NCI-H82 (cell line): ENCODE results near the gene RFX3.

Experiments used
- DNase-seq: peaks from one replicate; lab custom pipeline; 2025; lab: John Stamatoyannopoulos, UW

RFX3 gene

DNA sequence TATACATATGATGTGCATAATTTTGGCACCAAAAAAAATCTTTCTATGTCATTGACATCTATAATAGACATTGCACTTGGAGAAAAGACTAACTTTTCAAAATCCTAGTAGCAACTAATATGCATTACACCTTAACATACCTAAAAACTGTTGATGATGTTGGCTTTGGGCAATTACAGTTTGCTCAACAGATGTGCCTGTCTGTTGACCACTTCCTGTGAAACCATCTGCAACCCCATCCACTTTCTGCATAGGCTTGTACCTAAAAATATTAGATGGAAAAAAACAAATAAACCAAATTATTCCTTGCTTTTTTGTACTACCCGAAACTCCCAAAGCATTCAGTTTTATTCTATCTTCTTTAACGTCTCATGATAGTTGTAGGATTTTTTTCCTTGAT, 248.6 kb downstream of the RFX3 start:
- DNase-seq = no peak

DNA sequence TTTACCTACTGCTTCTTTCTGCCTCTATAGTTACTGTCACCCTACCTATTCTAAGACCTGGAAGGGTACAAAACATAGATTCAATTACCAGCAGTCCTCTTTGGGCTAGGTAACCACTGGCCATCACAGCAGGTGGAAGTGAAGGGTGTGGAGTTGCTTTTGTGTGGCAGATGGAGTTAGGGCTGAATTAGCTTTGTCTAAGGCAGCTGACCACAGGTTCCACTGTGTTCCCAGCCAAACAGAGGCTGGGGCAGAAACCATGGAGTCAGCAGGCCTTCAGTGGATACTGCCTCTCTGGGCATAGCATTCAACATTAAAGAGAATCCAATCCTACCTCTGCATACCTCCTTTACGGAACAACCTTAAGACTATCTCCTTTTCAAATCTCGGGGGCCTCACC, 254.2 kb downstream of the RFX3 start:
- no peak for DNase-seq

DNA sequence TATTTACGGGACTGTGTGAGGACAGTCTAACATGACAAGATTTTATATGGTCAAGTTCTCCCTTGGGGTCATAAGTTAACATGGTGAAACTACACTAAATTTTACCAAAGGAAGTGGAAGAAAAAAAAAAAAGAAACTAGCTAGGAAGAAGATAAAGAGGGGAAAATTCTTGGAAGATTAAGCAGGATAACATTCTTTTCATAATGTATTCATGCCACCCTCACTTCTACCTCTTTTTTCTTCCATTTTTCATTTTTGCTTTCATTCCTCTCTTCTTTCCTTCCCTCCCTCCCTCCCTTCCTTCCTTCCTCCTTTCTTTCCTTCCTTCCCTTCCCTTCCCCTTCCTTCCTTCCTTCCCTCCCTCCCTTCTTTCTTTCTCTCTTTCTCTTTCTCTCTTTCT, 254.6 kb downstream of the RFX3 start:
- no peak for DNase-seq

DNA sequence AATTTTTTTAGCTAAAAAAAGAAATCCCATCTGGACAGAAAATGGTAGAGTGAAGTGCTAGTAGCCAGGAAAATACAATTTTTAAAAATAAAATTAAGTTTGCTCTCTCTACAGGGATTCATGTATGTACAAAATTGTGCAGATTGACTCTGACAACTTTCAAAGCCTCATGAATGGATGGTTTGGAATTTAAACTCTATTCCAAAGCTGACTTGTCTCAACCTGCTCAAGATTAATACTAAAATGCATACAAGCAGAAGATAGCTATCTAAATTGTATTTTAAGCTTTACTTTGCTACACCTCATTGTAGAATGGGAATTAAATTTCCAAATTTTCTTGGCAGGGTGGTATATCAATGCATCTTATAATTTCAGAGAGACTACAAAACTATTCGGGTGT, 257.6 kb downstream of the RFX3 start:
- no peak for DNase-seq

DNA sequence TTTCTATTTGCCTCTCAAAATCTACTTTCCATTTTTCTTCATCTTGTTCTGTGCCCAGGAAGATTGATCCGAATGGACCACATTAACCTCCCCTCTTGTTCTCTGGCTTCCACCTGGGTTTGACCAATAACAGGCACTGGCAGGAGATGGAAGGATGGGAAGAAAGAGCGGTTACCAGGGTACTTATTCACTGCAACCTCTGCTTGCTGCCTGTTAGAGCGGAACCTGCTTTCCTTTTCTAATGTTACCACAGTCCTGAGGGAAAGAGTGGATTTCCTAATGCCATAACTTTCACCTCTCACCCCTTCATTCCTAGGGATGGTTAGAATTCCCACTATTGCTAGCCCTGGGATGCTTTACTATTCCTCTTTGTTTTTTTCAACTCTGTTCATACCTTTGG, 262.1 kb downstream of the RFX3 start:
- no peak for DNase-seq

DNA sequence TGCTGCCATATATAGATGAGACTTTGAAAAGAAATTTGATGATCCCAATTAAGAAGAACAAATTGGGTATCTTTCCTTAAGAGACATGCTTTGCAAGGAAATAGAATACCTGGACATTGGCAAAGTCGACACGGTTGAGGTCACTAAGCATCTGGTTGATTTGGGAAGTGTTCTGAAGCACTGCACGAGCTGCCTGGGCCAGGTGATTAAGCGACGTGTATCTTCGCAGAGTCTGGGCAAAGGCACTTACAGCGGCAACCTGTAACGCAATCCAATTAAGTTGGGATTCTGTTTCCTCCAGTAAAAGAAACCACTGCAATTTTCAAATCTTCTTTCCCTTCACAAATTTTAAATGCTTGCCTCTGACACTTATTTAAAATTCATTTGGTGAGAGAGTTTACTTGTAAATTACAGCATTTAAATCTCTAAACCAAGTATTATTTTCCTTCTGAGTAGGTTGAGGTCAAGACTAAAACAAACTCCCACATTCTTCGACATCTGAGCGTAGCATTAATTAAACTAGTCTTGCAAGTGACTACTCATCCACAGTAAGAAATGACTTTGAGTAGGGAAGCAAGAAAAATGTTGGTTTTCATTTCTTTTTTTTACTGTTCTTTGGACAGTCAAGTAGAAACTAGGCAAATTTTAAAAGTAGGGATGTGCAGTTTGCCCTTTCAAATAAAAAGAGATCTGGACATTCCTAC, 262.8 kb downstream of the RFX3 start:
- peak; percentile 61 for DNase-seq

DNA sequence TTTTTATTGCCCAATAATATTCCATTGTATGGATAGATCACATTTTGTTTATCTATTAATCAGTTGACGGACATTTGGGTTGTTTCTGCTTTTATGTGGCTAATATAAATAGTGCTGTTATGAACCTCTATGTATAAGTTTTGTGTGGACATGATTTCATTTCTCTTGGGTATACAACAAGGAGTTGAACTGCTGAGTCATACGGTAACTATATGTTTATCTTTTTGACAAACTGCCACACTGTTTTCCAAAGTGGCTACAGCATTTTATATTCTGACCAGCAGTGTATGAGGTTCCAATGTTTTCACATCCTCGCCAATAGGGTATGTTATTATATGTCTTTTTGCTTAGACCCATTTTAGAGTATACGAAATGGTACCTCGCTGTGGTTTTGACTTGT, 264.3 kb downstream of the RFX3 start:
- DNase-seq = no peak

DNA sequence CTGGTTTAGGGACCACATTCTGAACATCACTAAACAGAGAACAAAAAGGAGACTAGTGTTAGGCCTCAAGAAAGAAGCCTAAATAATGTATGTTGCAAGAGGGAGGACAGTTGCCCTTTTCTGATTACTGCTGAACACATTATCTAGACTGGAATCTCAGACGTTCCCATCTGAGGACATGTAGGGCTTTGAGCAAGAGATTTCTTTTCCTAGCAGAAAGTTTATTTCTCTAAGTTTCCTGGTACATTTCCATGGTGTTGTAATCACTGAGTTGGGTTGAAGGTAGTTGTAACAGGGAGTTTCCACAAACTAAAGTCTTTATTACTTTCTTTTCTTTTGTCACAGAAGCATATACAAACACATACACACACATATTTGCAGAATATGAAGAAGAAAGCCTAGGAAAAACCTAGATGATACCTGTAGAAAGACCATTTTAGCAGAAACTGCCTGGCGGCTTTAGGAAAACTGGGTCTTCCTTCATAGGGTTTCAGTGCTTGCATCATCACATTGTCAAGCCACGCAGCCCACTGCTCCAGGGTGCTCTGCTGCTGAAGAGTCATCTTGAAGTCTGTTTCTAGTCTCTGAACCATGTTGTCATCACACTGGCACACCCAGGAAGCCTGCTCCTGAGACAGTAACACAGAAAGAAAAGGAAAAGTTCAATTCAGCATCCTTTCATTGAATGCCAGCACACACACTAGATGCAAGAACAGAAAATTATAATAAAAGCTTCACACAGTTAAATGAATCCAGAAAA, 269.1 kb downstream of the RFX3 start:
- no peak for DNase-seq

DNA sequence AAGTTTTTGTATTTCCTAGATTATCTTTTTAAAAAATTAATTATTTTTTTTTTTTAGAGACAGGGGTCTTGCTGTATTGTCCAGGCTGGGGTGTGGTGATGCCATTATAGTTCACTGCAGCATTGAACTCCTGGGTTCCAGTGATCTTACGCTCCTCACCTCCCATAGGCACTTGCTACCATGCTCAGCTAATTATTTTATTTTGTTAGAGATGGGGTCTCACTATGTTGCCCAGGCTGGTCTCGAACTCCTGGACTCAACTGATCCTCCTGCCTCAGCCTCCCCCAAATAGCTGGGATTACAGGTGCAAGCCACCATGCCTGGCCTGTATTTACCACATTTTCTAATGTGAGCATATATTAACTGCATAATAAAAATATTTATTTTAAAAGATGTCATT, 274.5 kb downstream of the RFX3 start:
- no peak for DNase-seq

DNA sequence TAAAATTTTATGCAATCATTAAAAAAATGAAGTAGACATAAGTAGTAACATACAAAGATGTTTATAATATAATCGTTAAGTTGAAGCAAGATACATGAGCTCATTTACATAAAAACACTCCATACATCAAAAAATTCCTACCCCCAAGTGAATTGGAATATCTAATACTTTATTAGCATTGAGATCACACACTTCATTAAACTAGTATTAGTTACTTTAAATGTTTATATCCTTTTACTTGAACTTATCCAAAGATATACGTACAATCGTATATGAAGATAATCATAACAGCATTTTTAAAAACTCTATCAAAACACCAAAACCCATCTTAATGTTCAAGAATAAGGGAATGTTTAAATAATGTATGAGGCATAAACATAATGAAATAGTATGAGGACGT, 275.1 kb downstream of the RFX3 start:
- DNase-seq = no peak

DNA sequence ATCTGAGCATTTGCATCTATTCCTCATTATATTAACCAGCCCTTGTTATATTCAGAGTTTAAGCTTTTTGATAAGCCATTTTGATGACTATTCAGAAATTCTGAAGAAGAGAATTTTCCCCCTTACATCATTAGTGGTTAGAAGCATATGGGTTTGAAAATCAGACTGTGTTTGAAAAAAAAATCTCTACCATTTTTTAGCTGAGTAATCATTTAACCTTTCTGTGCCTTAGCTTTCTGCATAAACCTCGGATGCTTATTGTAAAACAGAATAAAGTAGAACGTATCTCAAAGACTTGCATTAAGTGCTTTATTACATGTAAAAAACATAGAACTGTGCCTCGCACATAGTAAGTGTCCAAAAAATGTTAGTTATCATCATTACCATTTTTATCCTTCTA, 278.6 kb downstream of the RFX3 start:
- no peak for DNase-seq

DNA sequence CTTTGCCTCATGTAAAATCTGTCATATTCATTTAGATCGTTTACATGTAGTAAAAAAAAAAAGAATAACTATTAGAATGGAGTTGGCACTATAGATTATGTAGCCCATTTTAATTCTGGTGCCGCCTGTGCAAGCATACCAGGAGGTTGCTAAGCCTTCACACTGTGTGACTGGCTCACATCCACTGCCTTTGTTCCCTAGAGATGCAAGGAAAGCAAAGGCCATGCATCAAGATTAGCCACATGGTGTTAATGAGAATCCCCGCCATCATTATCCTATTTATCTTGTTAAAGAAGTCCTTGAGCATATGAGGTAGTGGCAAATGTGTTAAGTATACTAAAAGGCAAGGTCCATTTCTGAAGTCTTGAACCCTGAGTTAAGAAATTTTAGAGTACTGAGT, 279.6 kb downstream of the RFX3 start:
- peak; percentile 96 for DNase-seq

DNA sequence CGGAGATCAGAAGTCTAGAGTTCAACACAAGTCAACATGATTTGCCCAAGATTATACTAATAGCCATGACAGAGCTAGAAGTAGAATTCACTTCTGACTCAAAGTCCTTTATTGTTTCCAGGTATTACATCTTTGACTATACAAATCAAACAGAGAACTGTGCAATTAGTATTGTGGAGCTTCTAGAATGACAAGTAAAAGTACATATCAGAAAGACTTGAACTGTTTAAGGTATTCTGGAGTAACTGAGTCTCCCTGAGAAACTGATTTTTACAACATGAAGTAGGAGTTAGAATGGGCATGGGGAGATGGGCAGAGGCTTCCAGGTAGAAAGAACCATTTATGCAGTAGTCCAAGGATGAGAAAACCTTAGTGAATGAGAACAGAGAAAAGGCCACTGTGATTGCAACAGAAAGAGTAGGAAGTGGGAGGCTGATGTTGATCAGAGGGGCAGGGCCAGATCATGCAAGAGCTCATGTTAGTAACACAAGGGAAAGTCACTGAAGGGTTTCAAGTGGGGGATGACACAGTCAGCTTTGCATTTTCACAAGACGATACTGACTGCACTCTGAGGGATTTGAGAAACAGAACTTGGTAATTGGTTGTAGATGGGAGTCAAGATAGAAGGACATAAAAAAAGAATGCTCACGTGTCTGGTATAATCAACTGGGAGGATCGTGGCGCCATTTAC, 280.7 kb downstream of the RFX3 start:
- no peak for DNase-seq

DNA sequence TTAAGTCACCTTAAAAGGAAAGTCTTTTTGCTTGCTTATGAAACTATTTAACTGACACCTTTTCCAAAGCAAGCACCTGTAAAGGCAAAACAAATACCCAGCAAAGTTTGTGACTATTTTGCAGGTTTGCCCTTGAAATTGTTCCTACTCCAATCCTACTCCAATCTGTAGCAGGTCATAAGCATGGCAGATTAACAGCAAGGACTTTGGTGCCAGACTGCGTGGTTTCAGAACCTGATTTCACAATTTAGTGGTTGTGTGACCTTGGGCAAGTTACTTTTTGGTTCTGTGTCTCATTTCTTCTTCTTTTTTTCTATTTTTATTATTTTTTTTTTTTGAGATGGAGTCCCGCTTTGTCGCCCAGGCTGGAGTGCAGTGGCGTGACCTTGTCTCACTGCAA, 282.1 kb downstream of the RFX3 start:
- DNase-seq = no peak

DNA sequence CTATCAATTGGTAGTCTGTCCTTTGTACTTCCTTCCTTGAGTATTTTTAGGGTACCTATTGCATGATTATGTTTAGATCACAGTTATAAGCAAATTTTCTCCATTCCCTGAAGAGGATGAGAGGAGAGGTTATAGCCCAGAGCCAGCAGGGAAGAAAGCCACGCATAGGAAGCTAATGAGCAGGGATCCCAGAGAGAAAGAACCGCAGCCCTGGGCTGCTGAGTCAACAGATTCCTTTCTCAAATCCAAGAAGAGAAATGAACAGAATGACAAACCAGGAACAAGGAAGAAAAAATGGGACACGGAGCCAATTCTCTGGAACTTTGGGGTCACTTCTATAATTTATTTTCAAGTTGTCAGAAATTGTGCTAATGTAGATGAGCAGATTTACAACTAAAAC, 284.5 kb downstream of the RFX3 start:
- no peak for DNase-seq

DNA sequence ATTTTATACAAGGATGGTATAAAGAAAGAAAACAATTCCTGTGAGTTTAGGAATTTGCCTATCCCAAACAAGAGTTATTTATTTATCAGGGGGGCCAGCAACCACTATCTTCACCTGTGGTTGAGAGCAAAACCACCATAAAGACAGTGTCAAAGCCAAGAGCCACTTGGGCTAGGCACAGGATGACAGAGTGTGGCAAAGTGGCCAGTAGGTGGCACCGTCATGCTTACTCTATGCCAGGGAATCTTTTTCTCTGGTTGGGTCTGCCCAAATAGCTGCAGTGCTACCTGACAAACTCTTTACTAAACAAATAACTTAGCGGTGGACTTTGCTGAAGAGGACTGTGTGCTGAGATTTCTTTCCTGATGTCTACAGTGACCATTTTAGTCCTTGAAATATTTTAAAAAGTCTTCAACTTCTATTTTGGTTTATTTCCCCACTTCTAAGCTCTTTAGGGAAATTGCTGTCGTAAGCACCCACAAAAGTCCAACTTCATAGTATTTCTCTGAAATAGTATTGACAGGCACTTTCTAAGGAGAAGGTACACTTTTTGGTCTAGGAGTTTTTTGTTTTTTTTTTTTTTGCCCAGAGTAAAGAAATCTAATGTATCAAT, 285.0 kb downstream of the RFX3 start:
- DNase-seq = peak; percentile 75

DNA sequence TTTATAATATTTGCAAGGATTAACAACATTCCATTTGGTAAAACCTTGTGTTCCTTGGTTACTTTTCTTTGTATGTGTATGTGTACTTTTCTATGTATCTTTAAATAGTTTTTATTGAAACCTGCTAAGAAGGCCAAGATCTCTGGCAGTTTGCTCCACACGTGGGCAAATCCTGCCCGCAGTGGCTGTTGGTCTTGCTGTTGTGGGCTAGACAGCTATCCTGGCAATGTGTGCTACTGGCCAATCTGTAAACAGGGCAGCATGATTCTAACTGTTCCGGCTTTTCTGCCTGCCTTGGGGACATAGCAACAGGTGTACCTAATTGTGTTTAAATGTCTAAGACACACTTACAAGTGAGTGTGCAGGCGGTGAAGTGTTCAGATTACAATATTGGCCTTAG, 286.6 kb downstream of the RFX3 start:
- DNase-seq = no peak

DNA sequence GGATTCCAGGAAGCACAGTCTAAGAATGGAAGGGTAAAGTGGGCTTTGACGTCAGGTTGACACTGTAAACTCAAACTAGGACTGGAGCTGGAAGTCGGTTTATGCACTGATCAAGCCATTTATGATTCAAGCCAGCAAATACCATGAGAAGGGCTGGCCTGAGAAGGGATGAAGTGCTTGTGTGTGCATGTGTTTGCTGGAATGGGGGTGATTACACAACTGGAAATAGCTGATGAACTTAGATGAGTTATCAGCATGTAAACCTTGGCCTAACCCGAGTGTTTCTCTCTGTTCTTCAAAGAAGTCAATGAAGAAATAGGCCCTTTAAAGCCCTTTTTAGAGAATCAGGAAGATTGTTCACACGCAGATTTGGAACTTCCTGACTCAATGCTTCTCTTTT, 287.6 kb downstream of the RFX3 start:
- no peak for DNase-seq

DNA sequence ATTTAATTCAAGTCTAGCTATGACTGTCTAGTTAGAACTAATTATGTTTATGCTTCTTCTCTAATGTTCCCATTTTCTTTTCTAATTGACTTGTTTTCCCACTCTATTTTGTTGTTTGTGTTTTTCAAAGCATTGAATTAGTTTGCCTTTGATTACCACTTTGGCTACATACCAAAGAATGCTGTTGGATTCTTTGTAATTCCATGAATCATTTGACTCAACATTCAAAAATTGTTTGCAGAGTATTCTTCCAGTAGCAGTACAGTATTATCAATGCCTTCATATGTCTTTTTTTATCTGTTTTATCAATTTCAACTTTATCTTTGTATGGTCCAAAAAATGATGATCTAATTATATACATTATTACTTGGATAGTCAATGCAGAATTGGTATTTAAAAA, 288.7 kb downstream of the RFX3 start:
- DNase-seq = no peak

DNA sequence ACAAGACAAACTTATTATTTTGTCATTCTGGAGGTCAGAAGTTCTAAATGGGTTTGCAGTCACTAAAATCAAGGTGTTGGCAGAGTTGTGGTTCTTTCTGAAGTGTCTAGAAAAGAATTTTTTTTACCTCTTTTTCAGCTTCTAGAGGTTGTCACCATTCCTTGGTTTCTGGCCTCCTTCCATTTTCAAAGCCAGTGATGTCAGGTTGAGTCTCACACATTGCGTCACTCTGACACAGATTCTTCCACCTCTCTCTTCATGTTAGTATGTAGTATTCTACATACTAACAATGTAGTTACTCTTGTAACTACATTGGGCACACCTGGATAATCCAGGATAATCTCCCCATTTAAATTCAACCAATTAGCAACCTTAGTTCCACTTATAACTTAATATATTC, 290.3 kb downstream of the RFX3 start:
- DNase-seq = no peak

DNA sequence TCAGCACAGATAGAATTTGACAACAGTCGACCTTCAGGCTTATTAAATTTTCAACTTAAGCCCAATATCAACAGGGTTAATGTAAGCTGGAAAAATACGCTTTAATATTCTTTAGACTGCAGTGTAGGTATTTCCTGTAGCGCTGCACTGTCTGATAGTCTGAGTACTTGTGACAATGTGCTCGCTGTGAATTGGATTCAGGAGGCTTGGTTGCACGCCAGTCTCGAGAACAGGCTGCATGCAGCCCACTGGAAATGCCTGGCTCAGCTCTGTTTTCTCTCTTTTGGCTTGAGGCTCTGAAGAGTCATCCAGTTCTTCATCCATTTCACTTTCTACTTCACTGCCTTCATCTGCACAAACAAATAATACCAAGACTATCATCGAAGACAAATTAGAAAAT, 300.9 kb downstream of the RFX3 start:
- no peak for DNase-seq

DNA sequence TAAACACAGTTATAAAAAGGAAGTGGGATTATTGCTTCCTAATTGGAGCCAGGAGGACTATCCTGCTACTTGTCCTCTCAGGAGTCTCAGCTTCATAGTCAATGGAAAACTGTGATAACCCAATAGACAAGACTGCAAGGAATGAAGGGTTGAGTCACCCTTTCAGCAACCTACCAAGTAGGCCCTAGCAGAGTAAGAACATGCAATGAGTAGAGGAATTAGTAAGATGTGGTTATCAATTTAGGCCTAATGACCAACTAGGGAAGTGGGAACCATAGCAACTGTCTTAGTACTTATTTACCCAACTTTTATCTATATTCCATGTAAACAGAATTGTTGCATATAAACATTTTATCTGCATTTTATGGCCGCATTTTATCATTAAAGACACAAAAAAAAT, 310.1 kb downstream of the RFX3 start:
- DNase-seq = no peak

DNA sequence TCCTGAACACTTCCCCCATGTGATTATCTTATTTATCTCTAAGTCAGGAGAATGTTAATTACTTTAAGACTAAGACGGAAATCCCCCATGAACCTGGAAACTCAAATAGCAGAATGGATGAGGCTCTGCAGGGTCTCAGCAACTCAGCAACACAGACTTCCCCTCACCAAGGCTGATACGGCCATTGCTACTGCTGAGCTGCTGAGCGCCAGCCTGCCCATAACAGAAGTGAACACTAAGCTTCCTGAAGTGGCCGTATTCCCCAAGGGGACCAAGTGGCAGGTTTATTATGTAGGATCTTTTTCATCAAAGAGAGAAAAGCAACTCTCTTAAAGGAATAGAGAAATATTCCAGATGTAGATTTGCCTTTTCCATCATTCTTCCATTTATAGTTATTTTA, 311.1 kb downstream of the RFX3 start:
- peak; percentile 53 for DNase-seq
